DND-41 (cell line): ENCODE results near the gene RBM25.
"Not testable (repeated sequence)": the region's sequence is repeated elsewhere in the genome, so short reads cannot be mapped to it uniquely, and the experiment has no call there.

Experiments used
- EZH2 ChIP-seq: IDR thresholded peaks from 3 replicates; pipeline ENCODE4 v1.6.1; 2012; ENCODE audit warnings: borderline replicate concordance, low read depth, mild to moderate bottlenecking, moderate library complexity, low read length, inconsistent platforms; ENCODE audit not compliant: severe bottlenecking
- TF ChIP-seq, protein P1 (sequence below): IDR thresholded peaks from 2 replicates; pipeline ENCODE4 v1.5.1; 2012; ENCODE audit warnings: borderline replicate concordance, low read length, moderate library complexity, mild to moderate bottlenecking; ENCODE audit not compliant: poor library complexity, severe bottlenecking; ENCODE audit errors: extremely low read depth

DNA sequence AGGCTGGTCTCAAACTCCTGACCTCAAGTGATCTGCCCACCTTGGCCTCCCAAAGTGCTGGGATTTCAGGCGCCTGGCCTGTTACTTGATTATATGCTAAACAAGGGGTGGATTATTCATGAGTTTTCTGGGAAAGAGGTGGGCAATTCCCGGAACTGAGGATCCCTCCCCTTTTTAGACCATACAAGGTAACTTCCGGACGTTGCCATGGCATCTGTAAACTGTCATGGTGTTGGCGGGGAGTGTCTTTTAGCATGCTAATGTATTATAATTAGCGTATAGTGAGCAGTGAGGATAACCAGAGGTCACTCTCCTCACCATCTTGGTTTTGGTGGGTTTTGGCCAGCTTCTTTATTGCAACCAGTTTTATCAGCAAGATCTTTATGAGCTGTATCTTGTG lies 111.5 kb downstream of the RBM25 start:
- TF ChIP-seq, protein P1, sequence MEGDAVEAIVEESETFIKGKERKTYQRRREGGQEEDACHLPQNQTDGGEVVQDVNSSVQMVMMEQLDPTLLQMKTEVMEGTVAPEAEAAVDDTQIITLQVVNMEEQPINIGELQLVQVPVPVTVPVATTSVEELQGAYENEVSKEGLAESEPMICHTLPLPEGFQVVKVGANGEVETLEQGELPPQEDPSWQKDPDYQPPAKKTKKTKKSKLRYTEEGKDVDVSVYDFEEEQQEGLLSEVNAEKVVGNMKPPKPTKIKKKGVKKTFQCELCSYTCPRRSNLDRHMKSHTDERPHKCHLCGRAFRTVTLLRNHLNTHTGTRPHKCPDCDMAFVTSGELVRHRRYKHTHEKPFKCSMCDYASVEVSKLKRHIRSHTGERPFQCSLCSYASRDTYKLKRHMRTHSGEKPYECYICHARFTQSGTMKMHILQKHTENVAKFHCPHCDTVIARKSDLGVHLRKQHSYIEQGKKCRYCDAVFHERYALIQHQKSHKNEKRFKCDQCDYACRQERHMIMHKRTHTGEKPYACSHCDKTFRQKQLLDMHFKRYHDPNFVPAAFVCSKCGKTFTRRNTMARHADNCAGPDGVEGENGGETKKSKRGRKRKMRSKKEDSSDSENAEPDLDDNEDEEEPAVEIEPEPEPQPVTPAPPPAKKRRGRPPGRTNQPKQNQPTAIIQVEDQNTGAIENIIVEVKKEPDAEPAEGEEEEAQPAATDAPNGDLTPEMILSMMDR = not testable (repeated sequence)
- TF ChIP-seq EZH2 = not testable (repeated sequence)
